HepG2 (cell line): ENCODE measurements around the gene SYS1. TPM values are rescaled to one million over a fixed set of nuclear protein-coding genes. Genes with fewer than 3 reads are reported as not detected.

Experiments used
- BATF2 ChIP-seq: sonication (generic); formaldehyde crosslinking; IDR thresholded peaks from 2 replicates; pipeline ENCODE4 v1.8.0; 2022; ENCODE audit warnings: mild to moderate bottlenecking, missing genetic modification reagents, moderate library complexity
- BHLHE40 ChIP-seq: IDR thresholded peaks from 2 replicates; pipeline ENCODE4 v1.6.1; 2011; ENCODE audit warnings: low read length, improper control_type of control experiment
- E2F5 ChIP-seq: sonication (generic); formaldehyde crosslinking; conservative IDR thresholded peaks from 2 replicates; pipeline ENCODE4 v1.4.0; 2020; ENCODE audit warnings: missing genetic modification reagents
- FOXC1 ChIP-seq: sonication (generic); formaldehyde crosslinking; IDR thresholded peaks from 2 replicates; pipeline ENCODE4 v1.8.0; 2022; ENCODE audit warnings: mild to moderate bottlenecking, missing genetic modification reagents, borderline replicate concordance
- GPBP1L1 ChIP-seq: sonication (generic); formaldehyde crosslinking; IDR thresholded peaks from 2 replicates; pipeline ENCODE4 v1.5.0; 2020; ENCODE audit warnings: mild to moderate bottlenecking, missing genetic modification reagents
- GZF1 ChIP-seq: sonication (generic); formaldehyde crosslinking; IDR thresholded peaks from 2 replicates; pipeline ENCODE4 v1.5.1; 2020; ENCODE audit warnings: mild to moderate bottlenecking, missing genetic modification reagents
- HOXD1 ChIP-seq: sonication (generic); formaldehyde crosslinking; IDR thresholded peaks from 2 replicates; pipeline ENCODE4 v1.5.0; 2020; ENCODE audit warnings: missing genetic modification reagents
- NR2C2 ChIP-seq: sonication (generic); formaldehyde crosslinking; IDR thresholded peaks from 2 replicates; pipeline ENCODE4 v1.4.0; 2020; ENCODE audit warnings: missing genetic modification reagents, mild to moderate bottlenecking, moderate library complexity, borderline replicate concordance
- ZBTB14 ChIP-seq: sonication (generic); formaldehyde crosslinking; IDR thresholded peaks from 2 replicates; pipeline ENCODE4 v1.4.0; 2020; ENCODE audit warnings: missing genetic modification reagents
- ZFP62 ChIP-seq: sonication (generic); formaldehyde crosslinking; IDR thresholded peaks from 2 replicates; pipeline ENCODE4 v1.4.0; 2020; ENCODE audit warnings: missing genetic modification reagents
- ZNF224 ChIP-seq: sonication (generic); formaldehyde crosslinking; IDR thresholded peaks from 2 replicates; pipeline ENCODE4 v1.5.0; 2020; ENCODE audit warnings: mild to moderate bottlenecking, missing genetic modification reagents
- ZNF292 ChIP-seq: sonication (generic); formaldehyde crosslinking; IDR thresholded peaks from 2 replicates; pipeline ENCODE4 v1.8.1; 2022; ENCODE audit warnings: mild to moderate bottlenecking, low read depth, missing genetic modification reagents, borderline replicate concordance
- ZNF335 ChIP-seq: sonication (generic); formaldehyde crosslinking; IDR thresholded peaks from 2 replicates; pipeline ENCODE4 v1.4.0; 2020; ENCODE audit warnings: missing genetic modification reagents
- ZNF343 ChIP-seq: sonication (generic); formaldehyde crosslinking; IDR thresholded peaks from 2 replicates; pipeline ENCODE4 v1.4.0; 2020; ENCODE audit warnings: mild to moderate bottlenecking, missing genetic modification reagents
- ZNF639 ChIP-seq: conservative IDR thresholded peaks from 2 replicates; pipeline ENCODE4 v1.6.1; 2018; ENCODE audit warnings: missing genetic modification reagents
- ZNF713 ChIP-seq: sonication (generic); formaldehyde crosslinking; IDR thresholded peaks from 2 replicates; pipeline ENCODE4 v1.4.0; 2020; ENCODE audit warnings: mild to moderate bottlenecking, missing genetic modification reagents
- ZNF747 ChIP-seq: sonication (generic); formaldehyde crosslinking; IDR thresholded peaks from 2 replicates; pipeline ENCODE4 v1.8.1; 2023; ENCODE audit warnings: missing genetic modification reagents, mild to moderate bottlenecking, borderline replicate concordance
- ZNF75D ChIP-seq: sonication (generic); formaldehyde crosslinking; IDR thresholded peaks from 2 replicates; pipeline ENCODE4 v1.8.1; 2023; ENCODE audit warnings: missing genetic modification reagents, mild to moderate bottlenecking, borderline replicate concordance
- ZNF782 ChIP-seq: sonication (generic); formaldehyde crosslinking; IDR thresholded peaks from 2 replicates; pipeline ENCODE4 v1.4.0; 2020; ENCODE audit warnings: missing genetic modification reagents, mild to moderate bottlenecking, borderline replicate concordance
- ZXDC ChIP-seq: sonication (generic); formaldehyde crosslinking; IDR thresholded peaks from 2 replicates; pipeline ENCODE4 v1.5.0; 2020; ENCODE audit warnings: mild to moderate bottlenecking, missing genetic modification reagents
- polyA plus RNA-seq, 8 experiments: library from polyadenylated mRNA; depleted of rRNA in 3 of 8; stranded (reverse) in 7 of 8; unstranded in 1 of 8; fragments of >200 nt; fragmentation: Illumina TruSeq in 4 of 8; extraction: Trizol in 4 of 8; gene quantifications; 2 replicates each; pipeline versions ENCODE4 v1.2.1 to v1.2.3, GENCODE V29; 2011 to 2016; ENCODE audit warnings: low read depth in 4 of 8, missing spikeins in 1 of 8, mixed read lengths in 1 of 8; ENCODE audit not compliant: insufficient read depth in 1 of 8
- total RNA-seq, 5 experiments: library from RNA; depleted of rRNA; stranded (reverse); fragments of >200 nt; fragmentation: Illumina TruSeq; extraction: Trizol; gene quantifications; 2 replicates each; pipeline ENCODE4 v1.2.3, GENCODE V29; 2016; ENCODE audit warnings: low read depth in 1 of 5

SYS1 gene
- total and polyA plus RNA-seq, 2 of the 13 experiments (the other 11 are each of a cell fraction or from before 2014, with no cell fraction given) = 38.3 to 65.6 TPM

- TF ChIP-seq NR2C2 (CRISPR knock-in tag) = peak; percentile 85
- no peak for TF ChIP-seq BHLHE40
- peak; percentile 88; the same call in 1 of the 2 replicates for TF ChIP-seq GZF1 (CRISPR knock-in tag)
- TF ChIP-seq ZNF224 = peak; percentile 95; the same call in 1 of the 2 replicates
- TF ChIP-seq ZNF335 = peak; percentile 75; the same call in 1 of the 2 replicates
- peak; percentile 39; the same call in 1 of the 2 replicates for TF ChIP-seq ZFP62 (CRISPR knock-in tag)
- peak; percentile 84; the same call in 1 of the 2 replicates for TF ChIP-seq HOXD1 (CRISPR knock-in tag)
- TF ChIP-seq E2F5 = no peak; the same call in 1 of the 2 replicates
- TF ChIP-seq ZNF343 = peak; percentile 36; the same call in 1 of the 2 replicates
- no peak; the same call in 1 of the 2 replicates for TF ChIP-seq ZXDC (CRISPR knock-in tag)
- TF ChIP-seq FOXC1 (CRISPR knock-in tag) = peak; percentile 90; the same call in 1 of the 2 replicates
- peak; percentile 56; the same call in 1 of the 2 replicates for TF ChIP-seq ZNF639
- TF ChIP-seq GPBP1L1 (CRISPR knock-in tag) = no peak
- peak; percentile 82; the same call in 1 of the 2 replicates for TF ChIP-seq ZNF713
- peak; percentile 56; the same call in 1 of the 2 replicates for TF ChIP-seq ZNF292
- peak; percentile 56 for TF ChIP-seq ZNF782 (CRISPR knock-in tag)
- TF ChIP-seq ZBTB14 = no peak
- peak; percentile 93; the same call in 1 of the 2 replicates for TF ChIP-seq ZNF747 (CRISPR knock-in tag)
- TF ChIP-seq ZNF75D (CRISPR knock-in tag) = no peak
- TF ChIP-seq BATF2 = peak; percentile 63; the same call in 1 of the 2 replicates
Observed at GRCh38 chr20:45415822-45416637, 53.1 kb downstream of the SYS1 start, which contains the start of gene PIGT (continued).
